DMS153 treated with DMSO at 0.1 percent for 48 hours (cell line): ENCODE data around the gene INKA2.
"Not testable (repeated sequence)": the region's sequence is repeated elsewhere in the genome, so short reads cannot be mapped to it uniquely, and the experiment has no call there.

Source experiments
- DNase-seq: peaks from one replicate; lab custom pipeline; 2025; ENCODE audit not compliant: unreplicated experiment; lab: John Stamatoyannopoulos, UW

The INKA2 gene

GRCh38 chr1:111751906-111752575, 12.8 kb upstream of the INKA2 start:
- DNase-seq, result no peak

- no peak for DNase-seq
Measured at GRCh38 chr1:111750856-111751255, 11.7 kb upstream of the INKA2 start.

GRCh38 chr1:111749628-111750027, 10.4 kb upstream of the INKA2 start:
- no peak for DNase-seq

- DNase-seq, result no peak
Measured at GRCh38 chr1:111747947-111748346, 8.8 kb upstream of the INKA2 start.

GRCh38 chr1:111747282-111747734, 8.1 kb upstream of the INKA2 start:
- peak; percentile 59 for DNase-seq

- DNase-seq, result no peak
Measured at GRCh38 chr1:111746614-111746999, 7.4 kb upstream of the INKA2 start.

GRCh38 chr1:111745675-111746613, 6.7 kb upstream of the INKA2 start:
- no peak for DNase-seq

GRCh38 chr1:111743679-111744101, 4.5 kb upstream of the INKA2 start:
- no peak for DNase-seq

- DNase-seq, result no peak
Measured at GRCh38 chr1:111742938-111743549, 3.8 kb upstream of the INKA2 start.

GRCh38 chr1:111742292-111742691, 3.1 kb upstream of the INKA2 start:
- DNase-seq, result not testable (repeated sequence)

GRCh38 chr1:111739925-111740765, 950 bp upstream of the INKA2 start:
- DNase-seq, result peak; percentile 44

GRCh38 chr1:111738436-111739193, 580 bp downstream of the INKA2 start:
- peak; percentile 36 for DNase-seq

- DNase-seq, result no peak
Measured at GRCh38 chr1:111738133-111738435, 1.1 kb downstream of the INKA2 start.

- DNase-seq, result no peak
Measured at GRCh38 chr1:111737216-111738132, 1.7 kb downstream of the INKA2 start.

- DNase-seq, result no peak
Measured at GRCh38 chr1:111736548-111737215, 2.5 kb downstream of the INKA2 start.

GRCh38 chr1:111735858-111736544, 3.2 kb downstream of the INKA2 start:
- no peak for DNase-seq

GRCh38 chr1:111735321-111735720, 3.9 kb downstream of the INKA2 start:
- DNase-seq, result no peak

GRCh38 chr1:111734856-111735255, 4.3 kb downstream of the INKA2 start:
- no peak for DNase-seq
